WTC11 (cell line): Measurements from ENCODE around the gene GJC1. TPM values are rescaled to one million over a fixed set of nuclear protein-coding genes. Genes with fewer than 3 reads are reported as not detected.
A peak's percentile ranks its signal among the peaks of the same experiment; 100 is the strongest.

ENCODE experiments used
- ATAC-seq: fragments of 200-7000 bp; cut with Tn5 transposase; 2 replicates; pipeline ENCODE4 v1.10.0; 2021; ENCODE audit warnings: mild to moderate bottlenecking, moderate library complexity
- CTCF ChIA-PET: fragments of 300-600 bp; sonication (Branson Sonifier 250); formaldehyde crosslinking; loops from one replicate; lab custom pipeline; 2021; ENCODE audit warnings: antibody characterized with exemption; lab: Charles Lee
- POLR2A ChIA-PET: fragments of 350-600 bp; sonication (Branson Sonifier 250); formaldehyde crosslinking; loops from one replicate; lab custom pipeline; 2021; ENCODE audit warnings: antibody characterized with exemption; lab: Charles Lee
- DNase-seq: peaks from one replicate; pipeline ENCODE4 v3.0.0; 2021; ENCODE audit warnings: low spot score
- H3K27ac Mint-ChIP-seq: 2 replicates; pipeline ENCODE4 v1.8.0; 2021; ENCODE audit warnings: mixed read lengths
- H3K27me3 Mint-ChIP-seq: 2 replicates; pipeline ENCODE4 v1.8.0; 2021; ENCODE audit warnings: low read depth, mild to moderate bottlenecking, moderate library complexity, mixed read lengths
- H3K36me3 Mint-ChIP-seq: 2 replicates; pipeline ENCODE4 v1.8.0; 2021; ENCODE audit warnings: mixed read lengths
- H3K4me1 Mint-ChIP-seq: 2 replicates; pipeline ENCODE4 v1.8.0; 2022; ENCODE audit warnings: mixed read lengths
- H3K4me3 Mint-ChIP-seq: 2 replicates; pipeline ENCODE4 v1.8.0; 2021; ENCODE audit warnings: mild to moderate bottlenecking, moderate library complexity, mixed read lengths
- H3K9me3 Mint-ChIP-seq: 2 replicates; pipeline ENCODE4 v1.8.0; 2021; ENCODE audit warnings: mixed read lengths
- AR ChIP-seq: fragments of 250-450 bp; sonication (Bioruptor Pico); IDR thresholded peaks from 2 replicates; pipeline ENCODE4 v1.9.0; 2021; ENCODE audit warnings: mild to moderate bottlenecking
- E2F4 ChIP-seq: sonication (generic); formaldehyde crosslinking; IDR thresholded peaks from 2 replicates; pipeline ENCODE4 v1.8.1; 2022; ENCODE audit warnings: low read depth, mild to moderate bottlenecking, moderate library complexity, missing genetic modification reagents, borderline replicate concordance
- E2F5 ChIP-seq: sonication (generic); formaldehyde crosslinking; IDR thresholded peaks from 2 replicates; pipeline ENCODE4 v1.8.1; 2022; ENCODE audit warnings: mild to moderate bottlenecking, moderate library complexity, missing genetic modification reagents
- ERG ChIP-seq: fragments of 250-450 bp; sonication (Bioruptor Pico); IDR thresholded peaks from 2 replicates; pipeline ENCODE4 v1.8.0; 2021; ENCODE audit warnings: mild to moderate bottlenecking
- ESRRA ChIP-seq: sonication (generic); formaldehyde crosslinking; IDR thresholded peaks from 2 replicates; pipeline ENCODE4 v1.8.1; 2022; ENCODE audit warnings: mild to moderate bottlenecking, missing genetic modification reagents, borderline replicate concordance
- GABPB1 ChIP-seq: sonication (generic); formaldehyde crosslinking; IDR thresholded peaks from 2 replicates; pipeline ENCODE4 v1.8.1; 2023; ENCODE audit warnings: mild to moderate bottlenecking, missing genetic modification reagents
- HMGXB4 ChIP-seq: sonication (generic); formaldehyde crosslinking; IDR thresholded peaks from 2 replicates; pipeline ENCODE4 v1.8.1; 2023; ENCODE audit warnings: mild to moderate bottlenecking, moderate library complexity, missing genetic modification reagents
- IRF1 ChIP-seq: sonication (generic); formaldehyde crosslinking; IDR thresholded peaks from 2 replicates; pipeline ENCODE4 v1.8.0; 2023; ENCODE audit warnings: missing genetic modification reagents
- KAT7 ChIP-seq: sonication (generic); formaldehyde crosslinking; IDR thresholded peaks from 2 replicates; pipeline ENCODE4 v1.8.1; 2023; ENCODE audit warnings: missing genetic modification reagents, mild to moderate bottlenecking, borderline replicate concordance
- MAX ChIP-seq: sonication (generic); formaldehyde crosslinking; IDR thresholded peaks from 2 replicates; pipeline ENCODE4 v1.8.0; 2022; ENCODE audit warnings: mild to moderate bottlenecking, missing genetic modification reagents
- NFE2L1 ChIP-seq: sonication (generic); formaldehyde crosslinking; IDR thresholded peaks from 2 replicates; pipeline ENCODE4 v1.8.1; 2023; ENCODE audit warnings: missing genetic modification reagents
- TP53 ChIP-seq: sonication (generic); formaldehyde crosslinking; IDR thresholded peaks from 2 replicates; pipeline ENCODE4 v1.8.1; 2023; ENCODE audit warnings: mild to moderate bottlenecking, missing genetic modification reagents
- USF2 ChIP-seq: sonication (generic); formaldehyde crosslinking; IDR thresholded peaks from 2 replicates; pipeline ENCODE4 v1.8.1; 2023; ENCODE audit warnings: mild to moderate bottlenecking, missing genetic modification reagents, moderate library complexity
- ZNF138 ChIP-seq: sonication (generic); formaldehyde crosslinking; conservative IDR thresholded peaks from 2 replicates; pipeline ENCODE4 v1.8.1; 2022; ENCODE audit warnings: mild to moderate bottlenecking, moderate library complexity, missing genetic modification reagents
- ZNF263 ChIP-seq: sonication (generic); formaldehyde crosslinking; IDR thresholded peaks from 2 replicates; pipeline ENCODE4 v1.8.1; 2022; ENCODE audit warnings: low read depth, mild to moderate bottlenecking, moderate library complexity, missing genetic modification reagents
- ZNF425 ChIP-seq: fragments of 250-450 bp; sonication (Bioruptor Pico); conservative IDR thresholded peaks from 2 replicates; pipeline ENCODE4 v1.9.0; 2021; ENCODE audit warnings: mild to moderate bottlenecking
- ZSCAN18 ChIP-seq: fragments of 250-450 bp; sonication (Bioruptor Pico); IDR thresholded peaks from 2 replicates; pipeline ENCODE4 v2.1.2; 2022; ENCODE audit warnings: mild to moderate bottlenecking, moderate library complexity
- total RNA-seq: library from RNA; stranded (reverse); gene quantifications from 3 replicates; pipeline ENCODE4 v1.2.3, GENCODE V29; 2021

Gene GJC1
- total RNA-seq, 1 experiment from 2014 or later, result 104 TPM

GRCh38 chr17:44831371-44831770, 1.3 kb upstream of the GJC1 start:
- no peak for TF ChIP-seq E2F4 (CRISPR knock-in tag)
- no peak for TF ChIP-seq ZNF263
- no peak for TF ChIP-seq E2F5 (CRISPR knock-in tag)
- TF ChIP-seq AR, result no peak
- TF ChIP-seq, all 79 proteins: peak for 0
- Mint-ChIP-seq H3K27me3 (peaks cover 6% of the 10 kb centered on the region), H3K27ac (peak overlapping the region; percentile 96), H3K9me3 (no peaks in the 10 kb centered on the region), H3K36me3 (no peaks in the 10 kb centered on the region), H3K4me3 (peak overlapping the region; percentile 89), H3K4me1 (peaks cover 47% of the 10 kb centered on the region)
- POLR2A ChIA-PET, result interaction anchor here (0.6 kb wide), 1 partner anchor 61 kb away, joined by 6 read pairs; no protein-coding TSS in a partner anchor
- CTCF ChIA-PET, result interaction anchor here (0.6 to 3.2 kb wide), 9 partner anchors 11 to 89 kb away, joined by 3 to 25 read pairs (median 4); no protein-coding TSS in a partner anchor
- ATAC-seq (no peak), DNase-seq (no peak)

GRCh38 chr17:44830359-44831288, 537 bp upstream of the GJC1 start:
- DNase-seq (peak; percentile 65), ATAC-seq (peak; percentile 49)
- H3K4me1 Mint-ChIP-seq, result peaks cover 47% of the 10 kb centered on the region
- H3K9me3 Mint-ChIP-seq, result no peaks in the 10 kb centered on the region
- H3K4me3 Mint-ChIP-seq, result peak overlapping the region; percentile 89
- no peaks in the 10 kb centered on the region for H3K36me3 Mint-ChIP-seq
- H3K27ac Mint-ChIP-seq, result peak overlapping the region; percentile 96
- H3K27me3 Mint-ChIP-seq, result peaks cover 6% of the 10 kb centered on the region
- ChIA-PET CTCF (interaction anchor here (0.6 to 3.2 kb wide), 6 partner anchors 10 to 89 kb away, joined by 3 to 25 read pairs (median 4); no protein-coding TSS in a partner anchor), POLR2A (interaction anchor here (0.6 kb wide), 1 partner anchor 60 kb away, joined by 6 read pairs; no protein-coding TSS in a partner anchor)
- TF ChIP-seq ZNF425 (CRISPR knock-in tag) (no peak), NFE2L1 (CRISPR knock-in tag) (no peak), KAT7 (CRISPR knock-in tag) (0 out of 2 replicates have a peak, but pooled peaks have one; percentile 7), MAX (CRISPR knock-in tag) (0 out of 2 replicates have a peak, but pooled peaks have one; percentile 29), HMGXB4 (CRISPR knock-in tag) (no peak), TP53 (CRISPR knock-in tag) (0 out of 2 replicates have a peak, but pooled peaks have one; percentile 9), USF2 (CRISPR knock-in tag) (peak; percentile 57; the same call in 1 of the 2 replicates), ZNF138 (CRISPR knock-in tag) (peak; percentile 50; the same call in 1 of the 2 replicates), ZSCAN18 (CRISPR knock-in tag) (no peak), IRF1 (CRISPR knock-in tag) (0 out of 2 replicates have a peak, but pooled peaks have one; percentile 49), GABPB1 (CRISPR knock-in tag) (no peak), ESRRA (CRISPR knock-in tag) (0 out of 2 replicates have a peak, but pooled peaks have one; percentile 17), ERG (CRISPR knock-in tag) (0 out of 2 replicates have a peak, but pooled peaks have one; percentile 56)
